IMR-90 (cell line): Measurements from ENCODE around the gene GRID1. TPM values are rescaled to one million over a fixed set of nuclear protein-coding genes. Genes with fewer than 3 reads are reported as not detected.

Source experiments
- ATAC-seq: fragments of 200-7000 bp; cut with Tn5 transposase; 2 replicates; pipeline ENCODE4 v1.9.1; 2020; ENCODE audit warnings: low read depth, mild to moderate bottlenecking, moderate library complexity
- BruUV-seq: library from RNA; stranded (reverse); fragments of 400-500 nt; replicated peaks from 2 replicates; lab custom pipeline; 2021; lab: Mats Ljungman, UMichigan
- CTCF ChIA-PET: fragments of 300-600 bp; formaldehyde crosslinking; extraction: SDS; loops from one replicate; lab custom pipeline; 2021; ENCODE audit warnings: antibody characterized with exemption; lab: Yijun Ruan, JAX
- POLR2A ChIA-PET: fragments of 300-600 bp; sonication (Branson Sonifier 250); formaldehyde crosslinking; loops from one replicate; lab custom pipeline; 2022; ENCODE audit warnings: antibody characterized with exemption; ENCODE audit not compliant: unreplicated experiment; lab: Charles Lee
- DNase-seq: peaks from one replicate; pipeline ENCODE4 v3.0.0; 2013
- H2AFZ ChIP-seq: replicated peaks from 2 replicates; pipeline ENCODE3; 2013; ENCODE audit warnings: low read length, mild to moderate bottlenecking; ENCODE audit not compliant: poor library complexity
- H2AK5ac ChIP-seq: 2 replicates; pipeline ENCODE4 v1.6.1; 2013; ENCODE audit warnings: low read depth, low read length, inconsistent platforms
- H2AK9ac ChIP-seq: replicated peaks from 2 replicates; pipeline ENCODE3; 2013; ENCODE audit warnings: mild to moderate bottlenecking, low read depth, low read length, moderate library complexity; ENCODE audit not compliant: poor library complexity
- H2BK120ac ChIP-seq: 2 replicates; pipeline ENCODE4 v1.6.1; 2013; ENCODE audit warnings: low read depth, low read length, inconsistent platforms
- H2BK15ac ChIP-seq: 3 replicates; pipeline ENCODE4 v1.6.1; 2013; ENCODE audit warnings: low read depth, low read length, inconsistent platforms
- H2BK20ac ChIP-seq: 2 replicates; pipeline ENCODE4 v1.6.1; 2013; ENCODE audit warnings: low read depth, mild to moderate bottlenecking, inconsistent platforms, low read length, moderate library complexity
- H2BK5ac ChIP-seq: 2 replicates; pipeline ENCODE4 v1.6.1; 2013; ENCODE audit warnings: mild to moderate bottlenecking, low read depth, low read length, inconsistent platforms; ENCODE audit not compliant: poor library complexity, severe bottlenecking
- H3K14ac ChIP-seq: replicated peaks from 2 replicates; pipeline ENCODE4 v1.6.1; 2013; ENCODE audit warnings: low read depth, low read length, inconsistent platforms
- H3K18ac ChIP-seq: 2 replicates; pipeline ENCODE4 v1.6.1; 2013; ENCODE audit warnings: low read depth, low read length, control low read depth
- H3K23ac ChIP-seq: 2 replicates; pipeline ENCODE4 v1.6.1; 2013; ENCODE audit warnings: low read depth, low read length, inconsistent platforms
- H3K27ac ChIP-seq: 2 replicates; pipeline ENCODE4 v1.5.1; 2013; ENCODE audit warnings: mild to moderate bottlenecking, control low read depth, low read length; ENCODE audit not compliant: insufficient read depth
- H3K27me3 ChIP-seq: 2 replicates; pipeline ENCODE4 v1.6.1; 2013; ENCODE audit warnings: low read length; ENCODE audit not compliant: control insufficient read depth, insufficient read depth
- H3K36me3 ChIP-seq: 2 replicates; pipeline ENCODE4 v1.6.1; 2013; ENCODE audit warnings: low read length, mixed read lengths; ENCODE audit not compliant: control insufficient read depth, insufficient read depth
- H3K4ac ChIP-seq: 2 replicates; pipeline ENCODE4 v1.6.1; 2013; ENCODE audit warnings: low read depth, low read length, inconsistent platforms
- H3K4me1 ChIP-seq: 2 replicates; pipeline ENCODE4 v1.6.1; 2013; ENCODE audit warnings: low read length, mixed read lengths; ENCODE audit not compliant: control insufficient read depth, insufficient read depth
- H3K4me2 ChIP-seq: 2 replicates; pipeline ENCODE4 v1.6.1; 2013; ENCODE audit warnings: low read depth, mild to moderate bottlenecking, control low read depth, low read length, moderate library complexity
- H3K4me3 ChIP-seq: 2 replicates; pipeline ENCODE4 v1.5.1; 2013; ENCODE audit warnings: low read depth, mild to moderate bottlenecking, control low read depth, low read length, moderate library complexity; ENCODE audit not compliant: insufficient read depth
- H3K56ac ChIP-seq: 2 replicates; pipeline ENCODE4 v1.6.1; 2013; ENCODE audit warnings: low read length, inconsistent platforms; ENCODE audit not compliant: insufficient read depth; ENCODE audit errors: extremely low read depth
- H3K79me1 ChIP-seq, 2 experiments: 2 replicates each; pipeline ENCODE4 v1.6.1; 2013; ENCODE audit warnings: low read length in 2 of 2, inconsistent platforms in 1 of 2, low read depth in 1 of 2
- H3K9ac ChIP-seq: 2 replicates; pipeline ENCODE4 v1.6.1; 2013; ENCODE audit warnings: low read depth, low read length, control low read depth
- H3K9me1 ChIP-seq: 2 replicates; pipeline ENCODE4 v1.6.1; 2013; ENCODE audit warnings: low read length, inconsistent platforms; ENCODE audit not compliant: insufficient read depth
- H3K9me3 ChIP-seq: 2 replicates; pipeline ENCODE4 v1.6.1; 2013; ENCODE audit warnings: low read length; ENCODE audit not compliant: control insufficient read depth, insufficient read depth
- H4K20me1 ChIP-seq: 2 replicates; pipeline ENCODE4 v1.6.1; 2013; ENCODE audit warnings: low read length, inconsistent platforms; ENCODE audit not compliant: insufficient read depth
- H4K5ac ChIP-seq: 2 replicates; pipeline ENCODE4 v1.6.1; 2013; ENCODE audit warnings: mild to moderate bottlenecking, low read depth, low read length, control low read depth
- H4K8ac ChIP-seq, 2 experiments: 2 replicates each; pipeline ENCODE4 v1.6.1; 2013; ENCODE audit warnings: low read depth in 2 of 2, low read length in 2 of 2, control low read depth in 1 of 2, inconsistent platforms in 1 of 2
- H4K91ac ChIP-seq: 2 replicates; pipeline ENCODE4 v1.6.1; 2013; ENCODE audit warnings: low read depth, low read length, inconsistent platforms; ENCODE audit not compliant: insufficient read depth
- BHLHE40 ChIP-seq: fragments of 150-350 bp; IDR thresholded peaks from 2 replicates; pipeline ENCODE4 v1.6.1; 2016; ENCODE audit warnings: mild to moderate bottlenecking, low read depth, low read length
- CEBPB ChIP-seq: IDR thresholded peaks from 2 replicates; pipeline ENCODE4 v1.6.1; 2012; ENCODE audit warnings: low read depth, low read length, improper control_type of control experiment
- MAZ ChIP-seq: IDR thresholded peaks from 2 replicates; pipeline ENCODE4 v1.6.1; 2012; ENCODE audit warnings: low read depth, mild to moderate bottlenecking, low read length, improper control_type of control experiment, moderate library complexity, borderline replicate concordance
- NFE2L2 ChIP-seq: fragments of 150-350 bp; IDR thresholded peaks from 2 replicates; pipeline ENCODE4 v1.6.1; 2016; ENCODE audit warnings: low read depth, mild to moderate bottlenecking, low read length
- POLR2A ChIP-seq: IDR thresholded peaks from 2 replicates; pipeline ENCODE4 v1.6.1; 2012; ENCODE audit warnings: mild to moderate bottlenecking, low read depth, low read length
- RCOR1 ChIP-seq: IDR thresholded peaks from 2 replicates; pipeline ENCODE4 v1.6.1; 2012; ENCODE audit warnings: mild to moderate bottlenecking, low read length, improper control_type of control experiment; ENCODE audit not compliant: insufficient replicate concordance
- RFX5 ChIP-seq: IDR thresholded peaks from 2 replicates; pipeline ENCODE4 v1.8.0; 2012; ENCODE audit warnings: low read depth, mild to moderate bottlenecking, low read length, moderate library complexity
- WGBS, 2 experiments: methylation state at CpG; one replicate each; pipeline versions ENCODE4 v1.1.5 to v1.1.7; 2013; ENCODE audit warnings: missing lambda C conversion rate in 2 of 2; ENCODE audit not compliant: insufficient read length in 1 of 2; ENCODE audit errors: extremely low coverage in 2 of 2; 5-methylcytosine and 5-hydroxymethylcytosine counted together
- dilution Hi-C: fragments of 300-500 bp; cut with HindIII; formaldehyde crosslinking; loops from one replicate; pipeline ENCODE4 v1.14.3; 2018; ENCODE audit warnings: low sequenced_read_pairs; ENCODE audit not compliant: unreplicated experiment
- in situ Hi-C: fragments of 300-500 bp; cut with MboI; formaldehyde crosslinking; loops from 3 replicates; pipeline ENCODE4 v1.14.3; 2019; ENCODE audit warnings: low sequenced_read_pairs, inconsistent platforms, mixed read lengths
- intact Hi-C: fragments of 100-400 bp; cut with micrococcal nuclease; formaldehyde crosslinking; loops from 2 replicates; pipeline ENCODE4 v1.10.0; 2022
- polyA plus RNA-seq, 3 experiments: library from polyadenylated mRNA; depleted of rRNA; stranded (reverse); fragments of >200 nt; gene quantifications; 2 replicates each; pipeline ENCODE4 v1.2.3, GENCODE V29; 2012; ENCODE audit warnings: low replicate concordance in 1 of 3
- total RNA-seq: library from RNA; depleted of rRNA; stranded (reverse); fragments of >200 nt; gene quantifications from 2 replicates; pipeline ENCODE4 v1.2.3, GENCODE V29; 2012
- TF ChIP-seq, protein P1 (sequence below): fragments of 150-350 bp; IDR thresholded peaks from 2 replicates; pipeline ENCODE4 v1.6.1; 2017; ENCODE audit warnings: mild to moderate bottlenecking, antibody characterized with exemption, low read length, low read depth
- TF ChIP-seq, protein P2 (sequence below): fragments of 150-350 bp; IDR thresholded peaks from 2 replicates; pipeline ENCODE4 v1.6.1; 2016; ENCODE audit warnings: low read depth, mild to moderate bottlenecking, low read length, moderate library complexity, borderline replicate concordance
- TF ChIP-seq, protein P3 (sequence below): conservative IDR thresholded peaks from 2 replicates; pipeline ENCODE4 v1.5.1; 2012; ENCODE audit warnings: mild to moderate bottlenecking, low read depth, low read length, improper control_type of control experiment

The GRID1 gene
- total and polyA plus RNA-seq, 2 of the 4 experiments (the other 2 are of a cell fraction) = not detected

DNA sequence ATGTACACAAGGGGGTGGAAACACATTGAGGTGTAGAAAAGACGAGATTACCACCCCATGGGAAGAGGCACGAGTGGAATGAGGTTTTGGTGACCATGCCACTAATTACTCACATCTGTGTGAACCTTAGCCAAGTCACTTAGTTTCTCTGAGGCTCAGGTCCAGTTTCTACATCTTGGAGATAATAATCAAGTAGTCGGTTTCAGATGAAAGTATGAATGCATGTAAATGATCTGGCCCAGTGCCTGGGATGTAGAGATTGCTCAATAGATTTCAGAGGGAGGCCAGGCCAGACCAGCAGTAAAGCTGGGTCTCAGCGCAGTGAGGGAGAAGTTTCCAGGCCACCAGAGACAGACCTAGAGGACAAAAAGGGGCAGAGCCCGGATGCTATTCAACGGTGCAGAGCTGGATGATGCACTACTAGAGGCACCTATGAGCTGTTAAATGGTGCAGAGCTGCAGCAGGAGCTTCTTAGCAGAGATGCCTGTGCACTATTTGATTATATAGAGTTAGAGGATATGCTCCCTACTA lies 725.1 kb downstream of the GRID1 start:
- in situ Hi-C loops = no loop called here
- H3K4me2 ChIP-seq = no peak overlapping the region

More for the DNA sequence above, 725.1 kb downstream of the GRID1 start:
- no peak for ATAC-seq
- no peak for TF ChIP-seq MAZ
- no peak for TF ChIP-seq RCOR1
- TF ChIP-seq NFE2L2 = no peak
- TF ChIP-seq, protein P1, sequence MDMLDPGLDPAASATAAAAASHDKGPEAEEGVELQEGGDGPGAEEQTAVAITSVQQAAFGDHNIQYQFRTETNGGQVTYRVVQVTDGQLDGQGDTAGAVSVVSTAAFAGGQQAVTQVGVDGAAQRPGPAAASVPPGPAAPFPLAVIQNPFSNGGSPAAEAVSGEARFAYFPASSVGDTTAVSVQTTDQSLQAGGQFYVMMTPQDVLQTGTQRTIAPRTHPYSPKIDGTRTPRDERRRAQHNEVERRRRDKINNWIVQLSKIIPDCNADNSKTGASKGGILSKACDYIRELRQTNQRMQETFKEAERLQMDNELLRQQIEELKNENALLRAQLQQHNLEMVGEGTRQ = no peak
- no peak for TF ChIP-seq RFX5
- TF ChIP-seq, protein P2, sequence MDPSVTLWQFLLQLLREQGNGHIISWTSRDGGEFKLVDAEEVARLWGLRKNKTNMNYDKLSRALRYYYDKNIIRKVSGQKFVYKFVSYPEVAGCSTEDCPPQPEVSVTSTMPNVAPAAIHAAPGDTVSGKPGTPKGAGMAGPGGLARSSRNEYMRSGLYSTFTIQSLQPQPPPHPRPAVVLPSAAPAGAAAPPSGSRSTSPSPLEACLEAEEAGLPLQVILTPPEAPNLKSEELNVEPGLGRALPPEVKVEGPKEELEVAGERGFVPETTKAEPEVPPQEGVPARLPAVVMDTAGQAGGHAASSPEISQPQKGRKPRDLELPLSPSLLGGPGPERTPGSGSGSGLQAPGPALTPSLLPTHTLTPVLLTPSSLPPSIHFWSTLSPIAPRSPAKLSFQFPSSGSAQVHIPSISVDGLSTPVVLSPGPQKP = no peak
- no peak for TF ChIP-seq CEBPB
- TF ChIP-seq POLR2A = no peak
- TF ChIP-seq, protein P3, sequence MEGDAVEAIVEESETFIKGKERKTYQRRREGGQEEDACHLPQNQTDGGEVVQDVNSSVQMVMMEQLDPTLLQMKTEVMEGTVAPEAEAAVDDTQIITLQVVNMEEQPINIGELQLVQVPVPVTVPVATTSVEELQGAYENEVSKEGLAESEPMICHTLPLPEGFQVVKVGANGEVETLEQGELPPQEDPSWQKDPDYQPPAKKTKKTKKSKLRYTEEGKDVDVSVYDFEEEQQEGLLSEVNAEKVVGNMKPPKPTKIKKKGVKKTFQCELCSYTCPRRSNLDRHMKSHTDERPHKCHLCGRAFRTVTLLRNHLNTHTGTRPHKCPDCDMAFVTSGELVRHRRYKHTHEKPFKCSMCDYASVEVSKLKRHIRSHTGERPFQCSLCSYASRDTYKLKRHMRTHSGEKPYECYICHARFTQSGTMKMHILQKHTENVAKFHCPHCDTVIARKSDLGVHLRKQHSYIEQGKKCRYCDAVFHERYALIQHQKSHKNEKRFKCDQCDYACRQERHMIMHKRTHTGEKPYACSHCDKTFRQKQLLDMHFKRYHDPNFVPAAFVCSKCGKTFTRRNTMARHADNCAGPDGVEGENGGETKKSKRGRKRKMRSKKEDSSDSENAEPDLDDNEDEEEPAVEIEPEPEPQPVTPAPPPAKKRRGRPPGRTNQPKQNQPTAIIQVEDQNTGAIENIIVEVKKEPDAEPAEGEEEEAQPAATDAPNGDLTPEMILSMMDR = no peak
- no peak for TF ChIP-seq BHLHE40
- H3K23ac ChIP-seq = no peak overlapping the region
- H3K27me3 ChIP-seq = no peaks in the 10 kb centered on the region
- H2BK20ac ChIP-seq = no peak overlapping the region
- H3K36me3 ChIP-seq = no peaks in the 10 kb centered on the region
- H4K8ac ChIP-seq = no peak overlapping the region
- no peak overlapping the region for H3K9ac ChIP-seq
- H2AFZ ChIP-seq = no peak overlapping the region
- BruUV-seq = no TSS peak
- H3K56ac ChIP-seq = no peak overlapping the region
- peaks cover 7% of the 10 kb centered on the region for H3K9me3 ChIP-seq
- 17% methylated on average over 1 of the region's 6 CpGs; no CpG with 5 or more reads in 1 of the 2 experiments for WGBS, 2 experiments
- no peak overlapping the region for H4K91ac ChIP-seq
- H4K5ac ChIP-seq = no peak overlapping the region
- no peaks in the 10 kb centered on the region for H4K20me1 ChIP-seq
- ChIA-PET CTCF (no interaction called here), POLR2A (no interaction called here)
- no peaks in the 10 kb centered on the region for H3K79me1 ChIP-seq
- no peak overlapping the region for H2BK5ac ChIP-seq
- no peak for DNase-seq
- H3K4me3 ChIP-seq = no peak overlapping the region
- H3K27ac ChIP-seq = no peak overlapping the region
- H3K4me1 ChIP-seq = no peaks in the 10 kb centered on the region
- no peak overlapping the region for H3K4ac ChIP-seq
- dilution Hi-C loops = no loop called here
- no peak overlapping the region for H3K18ac ChIP-seq
- H3K14ac ChIP-seq = no peak overlapping the region
- no peak overlapping the region for H2BK15ac ChIP-seq
- intact Hi-C loops = no loop called here
- H2AK5ac ChIP-seq = no peak overlapping the region
- H2BK120ac ChIP-seq = no peak overlapping the region
- H3K9me1 ChIP-seq = no peaks in the 10 kb centered on the region
- no peak overlapping the region for H2AK9ac ChIP-seq
